ENCODE data around the gene MT1A. TPM values are rescaled to one million over a fixed set of nuclear protein-coding genes. Genes with fewer than 3 reads are reported as not detected.
A peak's percentile ranks its signal among the peaks of the same experiment; 100 is the strongest.

Gene MT1A
- total and polyA plus RNA-seq, 9 donors: 1.3 to 61.0 (median 7.4) TPM; not detected in 1

DNA sequence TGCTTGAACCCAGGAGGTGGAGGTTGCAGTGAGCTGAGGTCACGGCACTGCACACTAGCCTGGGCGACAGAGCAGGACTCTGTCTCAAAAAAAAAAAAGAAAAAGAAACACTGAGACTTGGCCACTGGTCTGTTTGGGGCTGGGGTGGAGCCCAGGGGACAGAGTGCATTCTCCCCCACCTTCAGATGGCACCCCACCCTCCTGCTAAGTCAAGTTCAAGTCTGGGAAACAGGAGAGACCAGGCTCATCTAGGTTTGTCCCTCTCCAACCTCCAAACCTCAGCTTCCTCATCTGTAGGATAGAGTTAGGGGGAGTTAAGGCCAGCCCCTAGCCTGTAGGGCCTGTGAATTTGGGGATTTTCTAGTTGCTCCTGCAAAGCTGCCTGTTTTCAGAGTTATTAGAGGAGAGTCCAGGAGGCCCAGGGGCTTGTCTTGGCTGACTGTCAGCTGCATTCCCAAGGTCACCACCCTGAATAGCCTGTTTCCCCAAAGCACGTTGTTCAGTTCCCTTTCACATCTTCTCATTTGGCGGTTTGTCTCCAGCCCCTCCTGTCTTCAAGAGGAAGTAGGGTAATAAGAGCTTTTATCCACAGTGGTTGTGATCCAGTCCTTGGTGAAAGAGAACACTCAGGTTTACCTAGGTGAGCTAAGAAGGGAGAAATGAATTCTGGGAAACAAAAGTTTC is 46.9 kb upstream of the MT1A start:
- TF ChIP-seq EP300 (IDR thresholded peaks at IDR 0.05): no peak
- TF ChIP-seq, protein P1, sequence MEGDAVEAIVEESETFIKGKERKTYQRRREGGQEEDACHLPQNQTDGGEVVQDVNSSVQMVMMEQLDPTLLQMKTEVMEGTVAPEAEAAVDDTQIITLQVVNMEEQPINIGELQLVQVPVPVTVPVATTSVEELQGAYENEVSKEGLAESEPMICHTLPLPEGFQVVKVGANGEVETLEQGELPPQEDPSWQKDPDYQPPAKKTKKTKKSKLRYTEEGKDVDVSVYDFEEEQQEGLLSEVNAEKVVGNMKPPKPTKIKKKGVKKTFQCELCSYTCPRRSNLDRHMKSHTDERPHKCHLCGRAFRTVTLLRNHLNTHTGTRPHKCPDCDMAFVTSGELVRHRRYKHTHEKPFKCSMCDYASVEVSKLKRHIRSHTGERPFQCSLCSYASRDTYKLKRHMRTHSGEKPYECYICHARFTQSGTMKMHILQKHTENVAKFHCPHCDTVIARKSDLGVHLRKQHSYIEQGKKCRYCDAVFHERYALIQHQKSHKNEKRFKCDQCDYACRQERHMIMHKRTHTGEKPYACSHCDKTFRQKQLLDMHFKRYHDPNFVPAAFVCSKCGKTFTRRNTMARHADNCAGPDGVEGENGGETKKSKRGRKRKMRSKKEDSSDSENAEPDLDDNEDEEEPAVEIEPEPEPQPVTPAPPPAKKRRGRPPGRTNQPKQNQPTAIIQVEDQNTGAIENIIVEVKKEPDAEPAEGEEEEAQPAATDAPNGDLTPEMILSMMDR (IDR thresholded peaks at IDR 0.05): no peak
- no peak for TF ChIP-seq POLR2A (IDR thresholded peaks at IDR 0.05)
- DNase-seq: no peak
- Histone ChIP-seq H3K36me3 (no peaks in the 10 kb centered on the region), H3K4me1 (ENCODE audit: insufficient read depth) (peaks cover 3% of the 10 kb centered on the region), H3K27ac (no peak overlapping the region), H3K9me3 (no peaks in the 10 kb centered on the region), H3K27me3 (no peaks in the 10 kb centered on the region), H3K4me3 (no peak overlapping the region)
- WGBS, 3 donors: 48 to 53% (median 51%) methylated on average over 4 of the region's 4 CpGs
- intact Hi-C loops (cut with DNase I): loop anchor here in 1 of 4 donors (2.0 kb wide), 1 partner anchor 25 kb away; no protein-coding TSS in a partner anchor

DNA sequence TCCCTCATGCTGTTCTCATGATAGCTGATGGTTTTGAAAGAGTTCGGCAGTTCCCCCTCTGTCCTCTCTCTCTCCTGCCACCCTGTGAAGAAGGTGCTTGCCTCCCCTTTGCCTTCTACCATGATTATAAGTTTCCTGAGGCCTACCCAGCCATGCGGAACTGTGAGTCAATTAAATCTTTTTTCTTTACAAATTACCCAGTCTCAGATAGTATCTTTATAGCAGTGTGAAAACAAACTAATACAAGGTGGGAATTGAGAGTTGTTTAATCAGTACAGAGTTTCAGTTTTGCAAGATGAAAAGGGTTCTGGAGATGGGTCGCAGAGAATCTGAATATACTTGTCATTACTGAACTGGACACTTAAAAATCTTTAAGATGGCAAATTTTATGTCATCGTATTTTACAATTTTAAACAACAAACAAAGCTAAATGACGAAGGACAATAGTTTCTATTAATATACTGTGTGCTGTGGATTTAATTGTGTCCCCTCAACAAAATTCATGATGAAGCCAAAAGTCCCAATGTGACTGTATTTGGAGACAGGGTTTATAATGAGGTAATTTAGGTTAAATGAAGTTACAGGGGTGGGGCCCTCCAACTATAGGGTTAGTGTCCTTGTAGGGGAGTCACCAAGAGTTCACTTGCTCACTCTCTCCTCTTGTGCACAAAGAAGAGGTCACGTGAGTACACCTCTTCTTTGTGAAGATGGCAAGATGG is 44.7 kb upstream of the MT1A start:
- no peak for DNase-seq
- Histone ChIP-seq H3K27me3 (no peaks in the 10 kb centered on the region), H3K4me1 (ENCODE audit: insufficient read depth) (peaks cover 3% of the 10 kb centered on the region), H3K36me3 (no peaks in the 10 kb centered on the region), H3K27ac (no peak overlapping the region), H3K4me3 (no peak overlapping the region), H3K9me3 (no peaks in the 10 kb centered on the region)
- 77 to 94% (median 82%) methylated on average over 6 of the region's 6 CpGs for WGBS, 3 donors
- TF ChIP-seq EP300 (IDR thresholded peaks at IDR 0.05) (no peak), POLR2A (IDR thresholded peaks at IDR 0.05) (no peak)
- TF ChIP-seq, protein P1 (IDR thresholded peaks at IDR 0.05): no peak
- intact Hi-C loops (cut with DNase I): loop anchor here in 1 of 4 donors (2.0 kb wide), 1 partner anchor 27 kb away; no protein-coding TSS in a partner anchor

DNA sequence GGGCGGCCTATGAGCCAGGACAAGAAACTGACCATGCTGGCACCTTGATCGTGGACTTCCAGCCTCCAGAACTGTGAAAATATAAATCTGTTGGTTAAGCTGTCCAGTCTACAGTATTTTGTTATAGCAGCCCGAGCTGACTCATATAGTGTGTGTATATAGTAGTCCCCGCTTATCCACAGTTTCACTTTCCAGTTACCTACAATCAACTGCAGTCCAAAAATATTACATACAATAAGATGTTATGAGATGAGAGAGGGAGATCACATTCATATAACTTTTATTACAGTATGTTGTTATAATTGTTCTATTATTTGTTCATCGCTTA is 44.2 kb upstream of the MT1A start:
- intact Hi-C loops (cut with DNase I): no loop called here
- no peak for DNase-seq
- TF ChIP-seq, protein P1 (IDR thresholded peaks at IDR 0.05): no peak
- no peak for TF ChIP-seq POLR2A (IDR thresholded peaks at IDR 0.05)
- TF ChIP-seq EP300 (IDR thresholded peaks at IDR 0.05): no peak
- no peak overlapping the region for H3K4me3 ChIP-seq
- H3K9me3 ChIP-seq: no peaks in the 10 kb centered on the region
- H3K4me1 ChIP-seq (ENCODE audit: insufficient read depth): peaks cover 3% of the 10 kb centered on the region
- no peaks in the 10 kb centered on the region for H3K36me3 ChIP-seq
- H3K27me3 ChIP-seq: no peaks in the 10 kb centered on the region
- WGBS, 3 donors: 85 to 97% (median 96%) methylated on average over 5 of the region's 5 CpGs
- H3K27ac ChIP-seq: no peak overlapping the region

DNA sequence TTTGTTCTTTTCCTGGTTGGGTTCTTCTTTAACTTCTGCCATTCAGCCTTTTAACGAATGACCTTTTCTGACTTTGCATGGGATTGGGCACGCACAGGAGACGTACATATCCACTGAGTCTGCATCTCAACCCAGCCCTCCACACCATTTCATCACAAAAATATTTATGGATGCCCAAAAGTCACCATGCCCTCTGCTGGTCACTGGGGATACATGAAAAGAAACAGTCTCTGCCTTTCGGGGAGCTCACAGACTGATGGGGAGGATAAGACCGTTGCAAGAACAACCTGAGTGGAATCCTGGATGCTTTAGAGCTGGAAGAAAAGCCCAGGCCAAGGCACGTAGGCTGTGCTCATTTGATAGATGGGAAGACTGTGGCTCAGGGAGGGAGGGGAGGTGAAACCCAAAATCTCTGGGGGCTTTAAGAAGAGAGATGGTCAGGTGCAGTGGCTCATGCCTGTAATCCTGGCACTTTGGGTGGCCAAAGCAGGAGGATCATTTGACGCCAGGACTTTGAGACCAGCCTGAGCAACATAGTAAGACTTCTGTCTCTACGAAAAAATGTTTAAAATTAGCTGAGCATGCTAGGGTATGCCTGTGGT is 38.0 kb upstream of the MT1A start:
- no peaks in the 10 kb centered on the region for H3K9me3 ChIP-seq
- H3K36me3 ChIP-seq: no peaks in the 10 kb centered on the region
- intact Hi-C loops (cut with DNase I): loop anchor here in 1 of 4 donors (10.0 kb wide), 1 partner anchor 704 kb away; no protein-coding TSS in a partner anchor
- TF ChIP-seq POLR2A (IDR thresholded peaks at IDR 0.05) (no peak), EP300 (IDR thresholded peaks at IDR 0.05) (no peak)
- TF ChIP-seq, protein P1 (IDR thresholded peaks at IDR 0.05): peak in 1 of 3 donors; percentile 54
- H3K4me3 ChIP-seq: no peak overlapping the region
- no peak overlapping the region for H3K27ac ChIP-seq
- H3K4me1 ChIP-seq (ENCODE audit: insufficient read depth): no peaks in the 10 kb centered on the region
- 27 to 34% (median 29%) methylated on average over 8 of the region's 8 CpGs for WGBS, 3 donors
- no peaks in the 10 kb centered on the region for H3K27me3 ChIP-seq
- peak in 1 of 5 donors; percentile 48 for DNase-seq

Data from ovary (tissue), 9 donors.